Fibroblast of lung (primary cell): ENCODE results near the gene IKZF2.

ENCODE experiments used
- EZH2 ChIP-seq: IDR thresholded peaks from 2 replicates; pipeline ENCODE4 v1.5.1; 2012; ENCODE audit warnings: low read length, control low read depth, mild to moderate bottlenecking; ENCODE audit errors: missing control alignments
- TF ChIP-seq, protein P1 (sequence below), 2 donors: IDR thresholded peaks in 1 of 2; conservative IDR thresholded peaks in 1 of 2; 1 replicate in 1 of 2; 2 replicates in 1 of 2; pipeline ENCODE4 v1.5.1; 2011 to 2012; ENCODE audit warnings: low read length in 2 of 2, control low read depth in 1 of 2, inconsistent platforms in 1 of 2, low read depth in 1 of 2, mild to moderate bottlenecking in 1 of 2

DNA sequence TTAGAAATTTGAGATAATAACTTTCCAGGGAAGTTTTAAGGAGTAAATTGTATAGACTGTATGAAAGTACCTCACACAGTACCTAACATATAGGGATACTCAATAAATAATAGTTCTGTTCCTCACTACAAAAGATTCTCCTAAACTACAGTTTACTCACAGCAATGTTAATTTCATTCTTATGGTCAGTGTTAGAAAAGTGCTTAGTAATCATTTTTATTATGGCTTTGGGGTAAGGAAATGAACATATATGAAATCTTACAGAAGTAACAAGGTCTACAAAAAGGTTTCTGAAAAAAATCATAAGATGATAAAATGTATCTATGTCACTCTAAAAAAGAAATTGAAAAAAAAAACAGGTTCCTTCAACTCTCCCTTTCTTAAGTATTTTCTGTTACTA is 67.2 kb downstream of the IKZF2 start:
- TF ChIP-seq, protein P1, sequence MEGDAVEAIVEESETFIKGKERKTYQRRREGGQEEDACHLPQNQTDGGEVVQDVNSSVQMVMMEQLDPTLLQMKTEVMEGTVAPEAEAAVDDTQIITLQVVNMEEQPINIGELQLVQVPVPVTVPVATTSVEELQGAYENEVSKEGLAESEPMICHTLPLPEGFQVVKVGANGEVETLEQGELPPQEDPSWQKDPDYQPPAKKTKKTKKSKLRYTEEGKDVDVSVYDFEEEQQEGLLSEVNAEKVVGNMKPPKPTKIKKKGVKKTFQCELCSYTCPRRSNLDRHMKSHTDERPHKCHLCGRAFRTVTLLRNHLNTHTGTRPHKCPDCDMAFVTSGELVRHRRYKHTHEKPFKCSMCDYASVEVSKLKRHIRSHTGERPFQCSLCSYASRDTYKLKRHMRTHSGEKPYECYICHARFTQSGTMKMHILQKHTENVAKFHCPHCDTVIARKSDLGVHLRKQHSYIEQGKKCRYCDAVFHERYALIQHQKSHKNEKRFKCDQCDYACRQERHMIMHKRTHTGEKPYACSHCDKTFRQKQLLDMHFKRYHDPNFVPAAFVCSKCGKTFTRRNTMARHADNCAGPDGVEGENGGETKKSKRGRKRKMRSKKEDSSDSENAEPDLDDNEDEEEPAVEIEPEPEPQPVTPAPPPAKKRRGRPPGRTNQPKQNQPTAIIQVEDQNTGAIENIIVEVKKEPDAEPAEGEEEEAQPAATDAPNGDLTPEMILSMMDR (conservative IDR thresholded peaks at IDR 0.05 in 1 of 2, IDR thresholded peaks at IDR 0.05 in 1 of 2; ENCODE audit: low read depth in 1 of 2, low read length in 2 of 2): no peak
- no peak for TF ChIP-seq EZH2
